Calu3 (cell line): ENCODE measurements around the gene PRKCA. TPM values are rescaled to one million over a fixed set of nuclear protein-coding genes. Genes with fewer than 3 reads are reported as not detected.

Experiments
- BruUV-seq: library from RNA; stranded (reverse); fragments of 400-500 nt; replicated peaks from 2 replicates; lab custom pipeline; 2021; lab: Mats Ljungman, UMichigan
- CTCF ChIA-PET: fragments of 300-600 bp; sonication (Branson Sonifier 250); formaldehyde crosslinking; loops from one replicate; lab custom pipeline; 2022; ENCODE audit warnings: antibody characterized with exemption; lab: Charles Lee
- DNase-seq: peaks from one replicate; pipeline ENCODE4 v3.0.0; 2022
- H3K27ac Mint-ChIP-seq: one replicate; pipeline ENCODE4 v1.8.0; 2022; ENCODE audit warnings: mixed read lengths; ENCODE audit not compliant: unreplicated experiment
- H3K27me3 Mint-ChIP-seq: one replicate; pipeline ENCODE4 v1.8.0; 2022; ENCODE audit warnings: mixed read lengths; ENCODE audit not compliant: unreplicated experiment
- H3K36me3 Mint-ChIP-seq: one replicate; pipeline ENCODE4 v1.8.0; 2022; ENCODE audit warnings: mild to moderate bottlenecking, moderate library complexity, mixed read lengths; ENCODE audit not compliant: insufficient read depth, unreplicated experiment
- H3K4me1 Mint-ChIP-seq: one replicate; pipeline ENCODE4 v1.8.0; 2022; ENCODE audit warnings: mild to moderate bottlenecking, low read depth, mixed read lengths; ENCODE audit not compliant: unreplicated experiment
- H3K4me3 Mint-ChIP-seq: one replicate; pipeline ENCODE4 v1.8.0; 2022; ENCODE audit warnings: mild to moderate bottlenecking, low read depth, moderate library complexity, mixed read lengths; ENCODE audit not compliant: unreplicated experiment
- H3K9me3 Mint-ChIP-seq: one replicate; pipeline ENCODE4 v1.8.0; 2022; ENCODE audit warnings: low read depth, mixed read lengths; ENCODE audit not compliant: unreplicated experiment
- intact Hi-C: fragments of 100-400 bp; cut with micrococcal nuclease; formaldehyde crosslinking; loops from one replicate; pipeline ENCODE4 v1.10.0; 2022; ENCODE audit not compliant: unreplicated experiment
- microRNA-seq: library from miRNA; unstranded; fragments of <30 nt; microRNA quantifications from one replicate; pipeline ENCODE4 v1.2.0, GENCODE V29; 2022
- total RNA-seq: library from RNA; stranded (reverse); gene quantifications from 2 replicates; pipeline ENCODE4 v1.2.3, GENCODE V29; 2022
- TF ChIP-seq, protein P1 (sequence below): fragments of 200-600 bp; IDR thresholded peaks from one replicate; pipeline ENCODE4 v1.8.0; 2022; ENCODE audit warnings: antibody characterized with exemption; ENCODE audit not compliant: unreplicated experiment

The PRKCA gene
- total RNA-seq, 1 experiment from 2014 or later = 126 TPM

DNA sequence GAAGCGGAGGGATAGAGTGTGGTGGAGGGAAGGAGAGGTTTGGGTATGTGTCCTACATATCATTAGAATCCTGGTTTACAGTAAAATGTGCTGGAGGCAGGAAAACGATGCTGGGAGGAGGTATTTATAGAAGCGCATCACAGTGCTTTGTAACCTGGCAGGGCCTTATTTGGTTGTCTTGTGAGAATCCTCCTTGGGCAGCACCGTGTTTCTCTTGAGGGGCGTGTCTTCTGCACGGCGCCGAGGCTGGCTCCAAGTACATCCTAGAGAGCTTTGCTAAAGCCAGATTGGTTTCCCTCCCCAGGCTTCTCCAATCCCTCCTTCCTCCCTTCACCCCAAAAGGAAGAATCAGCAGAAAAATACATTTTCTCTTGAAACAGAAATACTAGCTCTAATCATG, 556.9 kb downstream of the PRKCA start:
- H3K27me3 Mint-ChIP-seq = peaks cover 48% of the 10 kb centered on the region
- no TSS peak for BruUV-seq

DNA sequence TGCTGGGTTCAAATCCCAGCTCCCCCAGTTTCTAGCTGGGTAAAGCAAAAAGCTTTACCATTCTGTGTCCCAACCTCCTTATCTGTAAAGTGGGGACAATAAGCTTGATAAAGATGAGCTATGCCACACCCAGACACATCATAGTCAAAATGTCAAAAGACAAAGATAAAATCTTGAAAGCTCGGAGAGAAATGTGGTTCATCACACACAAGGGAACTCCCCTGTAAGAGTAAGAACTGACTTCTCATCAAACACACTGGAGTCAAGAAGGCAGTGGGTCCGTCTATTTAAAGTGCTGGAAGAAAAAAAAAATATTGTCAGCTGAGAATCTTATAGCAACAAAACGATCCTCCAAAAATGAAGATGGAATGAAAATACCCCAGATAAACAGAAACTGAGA, 557.8 kb downstream of the PRKCA start:
- CTCF ChIA-PET = interaction anchor here (1.3 kb wide), 1 partner anchor 132 kb away, joined by 3 read pairs; no protein-coding TSS in a partner anchor
- intact Hi-C loops = no loop called here
- H3K4me1 Mint-ChIP-seq = no peaks in the 10 kb centered on the region
- no peak overlapping the region for H3K4me3 Mint-ChIP-seq
- H3K27ac Mint-ChIP-seq = no peak overlapping the region
- no peaks in the 10 kb centered on the region for H3K36me3 Mint-ChIP-seq
- TF ChIP-seq, protein P1, sequence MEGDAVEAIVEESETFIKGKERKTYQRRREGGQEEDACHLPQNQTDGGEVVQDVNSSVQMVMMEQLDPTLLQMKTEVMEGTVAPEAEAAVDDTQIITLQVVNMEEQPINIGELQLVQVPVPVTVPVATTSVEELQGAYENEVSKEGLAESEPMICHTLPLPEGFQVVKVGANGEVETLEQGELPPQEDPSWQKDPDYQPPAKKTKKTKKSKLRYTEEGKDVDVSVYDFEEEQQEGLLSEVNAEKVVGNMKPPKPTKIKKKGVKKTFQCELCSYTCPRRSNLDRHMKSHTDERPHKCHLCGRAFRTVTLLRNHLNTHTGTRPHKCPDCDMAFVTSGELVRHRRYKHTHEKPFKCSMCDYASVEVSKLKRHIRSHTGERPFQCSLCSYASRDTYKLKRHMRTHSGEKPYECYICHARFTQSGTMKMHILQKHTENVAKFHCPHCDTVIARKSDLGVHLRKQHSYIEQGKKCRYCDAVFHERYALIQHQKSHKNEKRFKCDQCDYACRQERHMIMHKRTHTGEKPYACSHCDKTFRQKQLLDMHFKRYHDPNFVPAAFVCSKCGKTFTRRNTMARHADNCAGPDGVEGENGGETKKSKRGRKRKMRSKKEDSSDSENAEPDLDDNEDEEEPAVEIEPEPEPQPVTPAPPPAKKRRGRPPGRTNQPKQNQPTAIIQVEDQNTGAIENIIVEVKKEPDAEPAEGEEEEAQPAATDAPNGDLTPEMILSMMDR = no peak
- H3K27me3 Mint-ChIP-seq = peaks cover 54% of the 10 kb centered on the region
- no peak for DNase-seq
- no peaks in the 10 kb centered on the region for H3K9me3 Mint-ChIP-seq
- BruUV-seq = no TSS peak

More for the DNA sequence above, 556.9 kb downstream of the PRKCA start:
- Mint-ChIP-seq H3K36me3 (no peaks in the 10 kb centered on the region), H3K27ac (no peak overlapping the region), H3K4me3 (no peak overlapping the region), H3K9me3 (no peaks in the 10 kb centered on the region), H3K4me1 (no peaks in the 10 kb centered on the region)
- intact Hi-C loops = no loop called here
- CTCF ChIA-PET = no interaction called here
- TF ChIP-seq, protein P1 = no peak
- DNase-seq = no peak

Small RNAs within 50 kb of the gene (microRNA-seq; reads per million reads assigned to microRNA genes)
- gene MIR634 = not detected

Other genes with a start within 250 kb of the PRKCA start
- gene CEP112, start 110.5 kb upstream of the PRKCA start, total RNA-seq = 4.0 and 5.4 TPM in 2 replicates
- not detected in 2 replicates for gene APOH, start 73.2 kb upstream of the PRKCA start, total RNA-seq